Measurements from ENCODE around the gene IFNA1.

- no peak for TF ChIP-seq CTCF (IDR thresholded peaks at IDR 0.05)
- no peak for TF ChIP-seq POLR2A (IDR thresholded peaks at IDR 0.05)
- no peak for TF ChIP-seq EP300 (IDR thresholded peaks at IDR 0.05)
Observed at GRCh38 chr9:21432672-21433425, 7.4 kb upstream of the IFNA1 start.

Data from tibial nerve (tissue), 4 donors.